Measurements from ENCODE around the gene KNDC1. TPM values are rescaled to one million over a fixed set of nuclear protein-coding genes. Genes with fewer than 3 reads are reported as not detected.
"Not testable (repeated sequence)": the region's sequence is repeated elsewhere in the genome, so short reads cannot be mapped to it uniquely, and the experiment has no call there.

Gene KNDC1
- total RNA-seq, 1 donor from 2014 or later: not detected

DNA sequence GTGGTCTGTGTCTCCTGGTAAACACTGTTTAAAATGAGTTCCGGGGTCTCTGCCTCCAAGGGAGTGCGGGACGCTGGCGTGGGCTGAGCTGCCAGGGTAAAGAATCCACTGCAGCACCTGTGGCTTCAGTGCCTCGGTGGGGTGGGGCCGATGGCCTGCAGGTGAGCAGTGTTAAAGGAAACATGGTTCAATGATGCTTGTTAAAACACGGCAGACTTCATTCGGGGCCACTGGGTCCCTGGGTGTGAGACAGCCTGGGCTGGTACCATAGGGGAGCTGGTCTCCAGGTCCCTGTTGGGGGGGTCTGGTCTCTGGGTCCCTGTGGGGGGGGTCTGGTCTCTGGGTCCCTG, 24.9 kb upstream of the KNDC1 start:
- ATAC-seq (ENCODE audit: poor library complexity) (no peak), DNase-seq (no peak)
- intact Hi-C loops (cut with DNase I): no loop called here

GRCh38 chr10:133137486-133138145, 22.4 kb upstream of the KNDC1 start:
- intact Hi-C loops (cut with DNase I); ATAC-seq (ENCODE audit: poor library complexity): not testable (repeated sequence)
- DNase-seq: peak; percentile 20

DNA sequence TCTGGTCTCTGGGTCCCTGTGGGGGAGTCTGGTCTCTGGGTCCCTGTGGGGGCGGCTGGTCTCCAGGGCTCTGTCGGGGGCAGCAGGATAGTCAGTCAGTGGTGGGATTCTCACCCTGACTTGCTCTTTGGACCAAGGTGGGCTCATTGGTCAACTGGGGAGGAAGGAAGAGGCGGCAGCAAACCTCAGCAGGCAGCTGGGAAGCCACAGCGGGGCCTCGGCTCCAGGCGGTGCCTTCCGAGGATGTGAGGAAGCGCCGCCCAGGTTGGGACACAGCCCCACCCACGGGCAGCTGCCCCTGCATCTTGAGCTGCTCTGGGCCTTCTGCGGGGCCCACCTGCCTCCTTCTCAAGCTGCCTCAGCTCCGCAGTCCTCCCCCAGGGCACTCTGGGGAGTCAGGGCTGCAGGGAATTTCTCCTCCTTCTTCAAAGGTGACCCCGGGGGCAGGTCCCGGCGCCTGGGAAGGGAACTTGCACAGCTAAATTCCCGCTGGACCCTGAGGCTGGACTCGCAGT, 20.4 kb upstream of the KNDC1 start:
- DNase-seq (peak; percentile 38), ATAC-seq (ENCODE audit: poor library complexity) (no peak)
- intact Hi-C loops (cut with DNase I): no loop called here

DNA sequence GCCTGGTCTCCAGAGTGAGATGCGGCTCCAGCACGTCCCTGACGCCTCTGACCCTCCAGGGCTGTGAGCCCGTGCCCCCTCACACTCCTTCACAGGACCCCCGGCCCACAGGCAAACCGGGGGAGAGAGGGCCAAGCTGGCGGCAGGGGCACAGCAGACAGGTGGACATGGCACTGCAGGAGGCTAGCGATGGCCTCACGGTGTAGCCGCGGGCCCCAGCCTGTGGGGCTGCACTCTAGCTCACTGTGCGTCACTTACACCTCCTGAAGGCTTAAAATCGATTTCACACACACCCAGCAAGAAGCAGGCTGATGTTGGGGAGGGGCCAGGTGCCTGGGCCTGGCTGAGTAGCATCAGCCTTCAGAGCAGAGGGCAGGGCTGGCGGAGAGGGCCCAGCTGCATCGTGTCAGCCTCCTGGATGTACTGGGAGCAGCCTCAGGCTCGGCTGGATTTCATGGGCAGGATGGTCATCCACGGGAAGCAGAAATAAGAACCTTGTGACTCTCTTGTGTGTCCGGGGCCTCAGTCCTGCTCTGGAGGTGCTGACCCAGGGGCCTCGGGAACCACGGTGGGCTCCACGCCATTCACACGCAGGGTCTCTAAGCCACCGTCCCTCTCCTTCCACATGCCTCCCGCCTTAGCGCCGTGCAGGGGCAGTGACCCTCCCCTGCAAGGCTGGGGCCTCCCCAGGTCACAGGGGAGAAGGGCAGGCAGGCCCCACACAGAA, 19.4 kb upstream of the KNDC1 start:
- ATAC-seq (ENCODE audit: poor library complexity) (no peak), DNase-seq (peak; percentile 30)
- intact Hi-C loops (cut with DNase I): no loop called here

GRCh38 chr10:133141144-133141957, 18.7 kb upstream of the KNDC1 start:
- DNase-seq (peak; percentile 35), ATAC-seq (ENCODE audit: poor library complexity) (no peak)
- intact Hi-C loops (cut with DNase I): no loop called here

GRCh38 chr10:133141958-133142340, 18.1 kb upstream of the KNDC1 start:
- ATAC-seq (ENCODE audit: poor library complexity) (no peak), DNase-seq (peak; percentile 34)
- intact Hi-C loops (cut with DNase I): no loop called here

- DNase-seq: peak; percentile 34
- ATAC-seq (ENCODE audit: poor library complexity): no peak
- intact Hi-C loops (cut with DNase I): no loop called here
These were observed 17.4 kb upstream of the KNDC1 start for GRCh38 chr10:133142523-133143199.

- intact Hi-C loops (cut with DNase I): no loop called here
- DNase-seq: peak; percentile 22
- ATAC-seq (ENCODE audit: poor library complexity): no peak
These were observed 16.9 kb upstream of the KNDC1 start for GRCh38 chr10:133143200-133143533.

GRCh38 chr10:133143546-133143945, 16.5 kb upstream of the KNDC1 start:
- intact Hi-C loops (cut with DNase I): no loop called here
- ATAC-seq (ENCODE audit: poor library complexity) (no peak), DNase-seq (no peak)

DNA sequence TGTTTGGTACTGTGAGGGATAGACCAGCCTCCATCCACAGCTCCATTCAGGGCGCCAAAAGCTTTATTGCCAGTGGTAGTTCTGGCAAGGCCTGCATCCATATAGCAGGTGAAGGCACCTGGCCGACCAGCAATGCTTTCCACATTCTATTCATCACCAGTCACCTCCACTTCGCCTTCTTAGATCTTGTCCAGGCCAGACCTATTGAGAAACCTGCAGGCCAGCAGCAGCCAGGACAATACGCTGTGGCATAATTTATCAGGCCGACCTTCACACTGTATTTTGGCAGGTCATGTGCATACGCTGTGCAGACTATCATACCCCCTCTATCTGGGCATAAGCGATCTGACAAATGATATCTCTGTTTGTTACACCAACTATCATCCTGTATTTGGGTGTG, 15.2 kb upstream of the KNDC1 start:
- intact Hi-C loops (cut with DNase I): no loop called here
- ATAC-seq (ENCODE audit: poor library complexity) (no peak), DNase-seq (no peak)

- DNase-seq: no peak
- no peak for ATAC-seq (ENCODE audit: poor library complexity)
- intact Hi-C loops (cut with DNase I): no loop called here
These were observed 9.8 kb upstream of the KNDC1 start for GRCh38 chr10:133150226-133150625.

GRCh38 chr10:133150656-133151055, 9.4 kb upstream of the KNDC1 start:
- ATAC-seq (ENCODE audit: poor library complexity): no peak
- intact Hi-C loops (cut with DNase I): no loop called here
- no peak for DNase-seq

DNA sequence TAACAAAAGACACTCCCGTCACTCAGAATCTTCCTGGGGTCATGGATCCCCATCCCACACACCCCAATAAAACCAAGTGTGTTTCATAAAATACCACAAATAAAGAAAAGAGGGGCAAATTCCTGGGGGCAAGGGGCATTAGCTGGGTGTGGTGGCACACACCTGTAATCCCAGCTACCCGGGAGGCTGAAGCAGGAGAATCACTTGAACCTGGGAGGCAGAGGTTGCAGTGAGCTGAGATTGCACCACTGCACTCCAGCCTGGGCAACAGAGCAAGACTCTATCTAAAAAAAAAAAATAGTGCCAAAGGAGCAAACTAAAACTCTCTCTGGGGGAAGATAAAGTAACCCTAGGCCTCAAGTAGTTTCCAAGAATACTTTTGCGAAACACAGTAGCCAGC, 8.9 kb upstream of the KNDC1 start:
- intact Hi-C loops (cut with DNase I); DNase-seq; ATAC-seq (ENCODE audit: poor library complexity): not testable (repeated sequence)

- ATAC-seq (ENCODE audit: poor library complexity) (no peak), DNase-seq (no peak)
- intact Hi-C loops (cut with DNase I): no loop called here
These were observed 8.5 kb upstream of the KNDC1 start for GRCh38 chr10:133151543-133151972.

GRCh38 chr10:133154411-133154810, 5.6 kb upstream of the KNDC1 start:
- intact Hi-C loops (cut with DNase I): no loop called here
- DNase-seq (no peak), ATAC-seq (ENCODE audit: poor library complexity) (no peak)

DNA sequence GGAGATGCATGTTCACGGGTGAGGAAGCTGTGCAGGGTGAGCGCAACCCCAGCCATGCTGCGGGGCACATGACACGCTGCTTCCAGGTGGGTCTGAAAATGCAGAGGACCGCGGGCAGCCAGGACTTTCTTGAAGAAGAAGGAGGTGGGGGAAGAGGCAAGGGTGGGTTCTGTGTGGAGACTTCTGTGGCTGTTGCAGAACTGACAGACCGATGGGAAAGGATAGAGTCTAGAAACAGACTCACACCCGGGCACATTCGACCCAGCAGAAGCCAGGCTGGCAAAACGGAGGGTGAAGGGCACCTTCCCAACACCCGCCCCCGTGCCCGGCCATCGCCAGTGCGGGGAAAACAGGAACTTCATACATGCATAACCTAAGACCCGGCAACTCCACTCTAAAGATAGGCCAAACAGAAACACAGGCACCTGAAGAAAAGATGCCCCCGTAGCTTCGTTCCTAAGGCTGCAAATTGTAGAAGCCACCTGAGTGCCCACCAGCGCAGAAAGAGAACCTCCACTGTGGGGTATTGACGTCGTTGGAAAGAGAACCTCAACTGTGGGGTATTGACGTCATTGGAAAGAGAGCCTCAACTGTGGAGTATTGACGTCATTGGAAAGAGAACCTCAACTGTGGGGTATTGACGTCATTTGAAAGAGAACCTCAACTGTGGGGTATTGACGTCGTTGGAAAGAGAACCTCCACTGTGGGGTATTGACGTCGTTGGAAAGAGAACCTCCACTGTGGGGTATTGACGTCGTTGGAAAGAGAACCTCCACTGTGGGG, 4.8 kb upstream of the KNDC1 start:
- no peak for ATAC-seq (ENCODE audit: poor library complexity)
- DNase-seq: no peak
- intact Hi-C loops (cut with DNase I): no loop called here

DNA sequence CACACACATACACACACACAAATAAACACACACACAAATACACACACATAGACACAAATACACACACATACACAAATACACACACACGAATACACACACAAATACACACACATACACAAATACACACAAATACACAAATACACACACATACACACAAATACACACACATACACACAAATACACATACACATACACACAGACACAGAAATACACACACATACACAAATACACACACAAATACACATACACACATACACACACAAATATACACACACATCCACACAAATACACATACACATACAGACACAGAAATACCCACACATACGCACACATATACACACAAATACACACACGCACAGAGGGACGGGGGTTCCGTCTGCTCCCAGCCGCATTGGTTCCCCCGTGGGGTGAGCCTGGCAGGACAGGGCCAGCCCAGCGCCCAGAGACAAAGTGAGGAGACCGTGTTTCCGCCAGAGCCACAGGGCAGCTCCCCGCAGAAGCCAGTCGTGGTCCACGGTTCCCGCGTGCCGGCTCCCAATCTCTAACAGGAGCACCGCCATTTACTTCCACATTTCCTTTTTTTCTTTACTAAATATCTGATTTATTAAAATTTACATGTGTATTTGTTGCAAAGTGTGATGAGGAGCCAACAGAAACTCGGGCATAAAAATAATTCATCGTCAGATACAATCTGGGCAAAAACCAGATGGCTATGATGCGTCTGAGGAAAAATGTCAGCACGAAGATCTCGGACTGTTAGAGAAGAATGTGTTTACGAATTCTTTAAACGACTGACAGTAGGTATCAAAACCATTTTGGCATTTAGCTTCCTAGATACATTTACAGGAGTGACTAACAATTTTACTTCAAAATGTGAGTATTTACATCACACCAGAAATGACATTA, 3.1 kb upstream of the KNDC1 start:
- intact Hi-C loops (cut with DNase I): no loop called here
- ATAC-seq (ENCODE audit: poor library complexity): no peak
- DNase-seq: no peak

Data from Right ventricle myocardium superior (tissue), 1 donor.